ENCODE data around the gene C22orf39. TPM values are rescaled to one million over a fixed set of nuclear protein-coding genes. Genes with fewer than 3 reads are reported as not detected.
A peak's percentile ranks its signal among the peaks of the same experiment; 100 is the strongest.

Gene C22orf39
- 10 to 100 TPM; 52.7 to 75.3 (median 57.3) TPM for total RNA-seq

DNA sequence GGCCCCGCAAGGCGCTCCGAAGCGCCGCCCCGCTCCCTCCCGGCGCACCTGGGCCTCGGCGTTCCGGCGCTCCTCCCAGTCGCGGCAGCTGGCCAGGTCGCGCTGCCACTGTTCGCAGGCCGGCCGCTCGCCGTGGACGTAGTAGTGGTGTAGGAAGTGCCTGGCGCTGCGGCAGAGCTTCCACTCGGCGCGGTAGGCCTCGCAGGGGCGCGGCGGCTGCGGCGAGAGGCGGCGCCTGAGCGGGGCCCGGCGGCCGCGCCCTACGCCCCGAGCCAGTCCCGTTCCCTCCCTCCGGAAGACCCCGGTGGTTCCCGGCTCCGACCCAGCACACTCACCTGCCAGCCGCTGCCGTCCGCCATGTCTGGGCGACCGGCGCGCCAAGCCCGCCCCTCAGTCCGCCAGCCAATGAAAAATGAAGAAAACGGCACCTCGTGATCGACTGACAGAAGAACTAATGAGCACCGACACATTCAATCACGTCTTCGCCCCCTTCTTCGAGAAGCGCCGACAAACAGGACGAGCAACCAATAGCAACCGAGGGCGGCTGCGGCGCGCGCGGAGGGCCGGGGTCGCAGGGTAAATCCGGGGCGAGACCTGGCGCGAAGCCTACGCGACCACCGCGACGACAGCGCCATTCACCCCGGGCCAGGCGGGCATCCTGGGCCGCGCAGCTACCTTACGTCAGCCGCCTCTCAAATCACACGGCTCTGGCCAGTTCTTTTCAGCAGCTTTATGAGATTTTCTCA lies at the start of gene C22orf39:
Gene C22orf39 (minus strand): TSS at position 382 of the 746 bp plus-strand sequence. CDS start 23 bp downstream, at position 359.
- ATAC-seq (ENCODE audit: low FRiP score) (peak; percentile 91), DNase-seq (ENCODE audit: low spot score) (peak; percentile 74)
- TF ChIP-seq, protein P1, sequence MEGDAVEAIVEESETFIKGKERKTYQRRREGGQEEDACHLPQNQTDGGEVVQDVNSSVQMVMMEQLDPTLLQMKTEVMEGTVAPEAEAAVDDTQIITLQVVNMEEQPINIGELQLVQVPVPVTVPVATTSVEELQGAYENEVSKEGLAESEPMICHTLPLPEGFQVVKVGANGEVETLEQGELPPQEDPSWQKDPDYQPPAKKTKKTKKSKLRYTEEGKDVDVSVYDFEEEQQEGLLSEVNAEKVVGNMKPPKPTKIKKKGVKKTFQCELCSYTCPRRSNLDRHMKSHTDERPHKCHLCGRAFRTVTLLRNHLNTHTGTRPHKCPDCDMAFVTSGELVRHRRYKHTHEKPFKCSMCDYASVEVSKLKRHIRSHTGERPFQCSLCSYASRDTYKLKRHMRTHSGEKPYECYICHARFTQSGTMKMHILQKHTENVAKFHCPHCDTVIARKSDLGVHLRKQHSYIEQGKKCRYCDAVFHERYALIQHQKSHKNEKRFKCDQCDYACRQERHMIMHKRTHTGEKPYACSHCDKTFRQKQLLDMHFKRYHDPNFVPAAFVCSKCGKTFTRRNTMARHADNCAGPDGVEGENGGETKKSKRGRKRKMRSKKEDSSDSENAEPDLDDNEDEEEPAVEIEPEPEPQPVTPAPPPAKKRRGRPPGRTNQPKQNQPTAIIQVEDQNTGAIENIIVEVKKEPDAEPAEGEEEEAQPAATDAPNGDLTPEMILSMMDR (IDR thresholded peaks at IDR 0.05): no peak

- TF ChIP-seq, protein P1 (IDR thresholded peaks at IDR 0.05): no peak
- ATAC-seq (ENCODE audit: low FRiP score): no peak
- DNase-seq (ENCODE audit: low spot score): no peak
Observed at GRCh38 chr22:19497245-19497644, 49.7 kb upstream of the C22orf39 start.

DNA sequence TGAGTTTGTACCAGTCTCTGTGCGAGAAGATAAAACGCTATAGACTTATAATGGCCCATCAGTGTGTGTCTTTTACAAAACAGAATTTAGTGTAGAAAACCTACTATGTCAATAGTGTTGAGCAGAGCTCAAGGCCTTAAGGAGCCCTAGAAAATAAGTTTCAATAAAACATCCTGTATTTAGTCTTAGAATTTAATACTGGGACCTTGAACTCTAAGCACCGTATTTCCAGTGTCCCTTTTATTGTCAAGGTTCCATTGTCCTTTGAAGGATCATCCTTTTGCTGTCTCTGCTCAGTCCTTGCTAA lies 48.8 kb upstream of the C22orf39 start:
- TF ChIP-seq, protein P1 (IDR thresholded peaks at IDR 0.05): no peak
- DNase-seq (ENCODE audit: low spot score): no peak
- no peak for ATAC-seq (ENCODE audit: low FRiP score)

DNA sequence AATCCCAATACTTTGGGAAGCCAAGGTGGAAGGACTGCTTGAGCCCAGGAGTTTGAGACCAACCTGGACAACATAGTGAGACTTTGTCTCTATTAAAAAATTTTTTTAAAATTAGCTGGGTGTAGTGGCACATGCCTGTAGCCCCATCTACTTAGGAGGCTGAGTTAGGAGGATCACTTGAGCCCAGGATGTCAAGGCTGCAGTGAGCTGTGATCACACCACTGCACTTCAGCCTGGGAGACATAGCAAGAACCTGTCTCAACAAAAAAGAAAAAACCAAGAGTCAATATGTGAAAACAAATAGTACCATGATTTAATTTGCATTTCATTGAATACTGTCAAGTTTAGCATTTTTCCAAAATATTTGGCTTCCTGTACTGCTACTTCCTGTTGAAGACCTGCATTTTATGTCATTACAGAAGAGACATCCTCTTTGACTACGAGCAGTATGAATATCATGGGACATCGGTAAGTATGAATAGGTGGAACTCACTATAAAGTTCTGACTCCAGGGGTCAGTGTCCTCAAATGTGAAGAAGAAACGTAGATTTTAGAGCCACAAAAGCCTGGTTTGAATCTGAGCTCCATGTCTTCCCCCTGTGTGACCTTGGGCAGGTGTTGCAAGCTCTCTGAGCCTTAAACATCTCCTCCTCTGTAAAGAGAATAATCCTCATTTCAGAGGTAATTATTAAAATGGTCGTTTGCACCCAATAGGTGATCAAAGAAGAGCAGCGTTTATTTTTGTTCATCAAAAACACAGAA lies 48.2 kb upstream of the C22orf39 start:
- ATAC-seq (ENCODE audit: low FRiP score) (no peak), DNase-seq (ENCODE audit: low spot score) (no peak)
- TF ChIP-seq, protein P1 (IDR thresholded peaks at IDR 0.05): no peak

DNA sequence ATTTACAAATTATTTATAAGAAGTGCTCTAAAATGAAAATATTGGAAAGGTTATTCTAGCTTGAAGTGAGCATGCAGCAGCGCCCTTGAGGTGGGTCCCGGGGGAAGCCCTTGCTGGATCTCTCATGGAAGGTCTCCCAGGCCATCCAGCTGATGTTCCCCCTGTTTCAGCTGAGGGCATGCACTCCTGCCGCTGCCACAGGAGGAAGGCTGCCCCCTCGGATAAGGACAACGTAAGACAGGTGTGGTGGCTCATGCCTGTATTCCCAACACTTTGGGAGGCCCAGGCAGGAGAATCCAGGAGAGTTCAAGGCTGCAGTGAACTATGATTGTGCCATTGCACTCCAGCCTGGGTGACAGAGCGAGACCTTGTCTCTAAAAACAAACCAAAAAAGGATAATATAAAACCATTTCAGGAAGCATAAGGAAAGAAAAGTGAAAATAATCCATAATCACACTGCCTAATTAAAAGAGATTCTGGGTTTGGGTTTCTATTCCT lies 47.2 kb upstream of the C22orf39 start:
- no peak for DNase-seq (ENCODE audit: low spot score)
- TF ChIP-seq, protein P1 (IDR thresholded peaks at IDR 0.05): no peak
- no peak for ATAC-seq (ENCODE audit: low FRiP score)

DNA sequence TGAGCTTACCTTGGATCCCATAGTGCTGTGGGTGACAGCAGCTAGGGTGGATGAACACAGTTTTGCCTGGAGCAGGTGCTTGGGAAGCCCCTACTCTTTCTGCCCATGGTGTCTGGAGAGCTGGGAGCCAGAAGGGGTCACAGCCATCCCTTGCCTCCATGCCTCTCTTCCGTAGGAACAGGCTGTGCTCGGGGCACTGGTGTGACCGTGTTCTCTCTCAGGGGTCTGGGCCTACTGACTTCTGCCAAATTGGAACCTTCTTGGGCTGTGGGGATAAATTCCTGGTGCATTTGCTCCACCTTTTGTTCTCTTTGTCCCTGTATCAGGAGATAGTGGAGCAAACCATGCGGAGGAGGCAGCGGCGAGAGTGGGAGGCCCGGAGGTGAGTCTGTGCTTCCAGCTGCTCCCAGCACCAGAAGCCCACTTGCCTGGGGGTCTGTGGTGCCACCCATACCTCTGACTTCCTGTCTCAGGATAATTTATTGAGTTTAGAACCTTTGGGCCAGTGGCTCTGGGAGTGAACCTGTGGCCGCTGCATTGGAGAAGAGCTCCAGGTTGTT lies 46.6 kb upstream of the C22orf39 start:
- TF ChIP-seq, protein P1 (IDR thresholded peaks at IDR 0.05): no peak
- DNase-seq (ENCODE audit: low spot score) (no peak), ATAC-seq (ENCODE audit: low FRiP score) (no peak)

All from omental fat pad (tissue), 4 donors.